ENCODE measurements around the gene TRAK2.

GRCh38 chr2:201342923-201343322, 108.3 kb downstream of the TRAK2 start:
- TF ChIP-seq, protein P1, sequence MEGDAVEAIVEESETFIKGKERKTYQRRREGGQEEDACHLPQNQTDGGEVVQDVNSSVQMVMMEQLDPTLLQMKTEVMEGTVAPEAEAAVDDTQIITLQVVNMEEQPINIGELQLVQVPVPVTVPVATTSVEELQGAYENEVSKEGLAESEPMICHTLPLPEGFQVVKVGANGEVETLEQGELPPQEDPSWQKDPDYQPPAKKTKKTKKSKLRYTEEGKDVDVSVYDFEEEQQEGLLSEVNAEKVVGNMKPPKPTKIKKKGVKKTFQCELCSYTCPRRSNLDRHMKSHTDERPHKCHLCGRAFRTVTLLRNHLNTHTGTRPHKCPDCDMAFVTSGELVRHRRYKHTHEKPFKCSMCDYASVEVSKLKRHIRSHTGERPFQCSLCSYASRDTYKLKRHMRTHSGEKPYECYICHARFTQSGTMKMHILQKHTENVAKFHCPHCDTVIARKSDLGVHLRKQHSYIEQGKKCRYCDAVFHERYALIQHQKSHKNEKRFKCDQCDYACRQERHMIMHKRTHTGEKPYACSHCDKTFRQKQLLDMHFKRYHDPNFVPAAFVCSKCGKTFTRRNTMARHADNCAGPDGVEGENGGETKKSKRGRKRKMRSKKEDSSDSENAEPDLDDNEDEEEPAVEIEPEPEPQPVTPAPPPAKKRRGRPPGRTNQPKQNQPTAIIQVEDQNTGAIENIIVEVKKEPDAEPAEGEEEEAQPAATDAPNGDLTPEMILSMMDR (IDR thresholded peaks at IDR 0.05; ENCODE audit: poor library complexity), result no peak
- no peak for TF ChIP-seq EZH2 (IDR thresholded peaks at IDR 0.05; ENCODE audit: borderline replicate concordance)

Measured in hepatocyte (in vitro differentiated cells).